Endothelial cell of umbilical vein (primary cell): Measurements from ENCODE around the gene FAS.

ENCODE experiments used
- EZH2 ChIP-seq: IDR thresholded peaks from 2 replicates; pipeline ENCODE4 v1.6.1; 2012; ENCODE audit warnings: borderline replicate concordance, low read depth, mild to moderate bottlenecking, moderate library complexity, low read length, inconsistent platforms; ENCODE audit not compliant: severe bottlenecking
- FOS ChIP-seq: IDR thresholded peaks from 2 replicates; pipeline ENCODE4 v1.6.1; 2011; ENCODE audit warnings: mild to moderate bottlenecking, low read length, moderate library complexity, borderline replicate concordance; ENCODE audit not compliant: insufficient read depth
- GATA2 ChIP-seq: IDR thresholded peaks from 2 replicates; pipeline ENCODE4 v1.7.0; 2011; ENCODE audit warnings: low read depth, mild to moderate bottlenecking, moderate library complexity, mixed read lengths, low read length; ENCODE audit not compliant: insufficient read length, insufficient read depth
- JUN ChIP-seq: IDR thresholded peaks from 2 replicates; pipeline ENCODE4 v1.6.1; 2011; ENCODE audit warnings: borderline replicate concordance, low read depth; ENCODE audit not compliant: insufficient read length, insufficient read depth
- MAX ChIP-seq: IDR thresholded peaks from 2 replicates; pipeline ENCODE4 v1.6.1; 2011; ENCODE audit not compliant: insufficient read depth, insufficient read length
- MYC ChIP-seq: IDR thresholded peaks from one replicate; pipeline ENCODE4 v1.6.1; 2011; ENCODE audit warnings: mild to moderate bottlenecking, low read depth, low read length
- POLR2A ChIP-seq: IDR thresholded peaks from 2 replicates; pipeline ENCODE4 v1.6.1; 2012; ENCODE audit warnings: low read depth, mild to moderate bottlenecking, control low read depth, low read length
- POLR2AphosphoS5 ChIP-seq: IDR thresholded peaks from 2 replicates; pipeline ENCODE4 v1.6.1; 2012; ENCODE audit warnings: low read depth, mild to moderate bottlenecking, control low read depth, low read length, moderate library complexity; ENCODE audit not compliant: insufficient read depth
- TF ChIP-seq, protein P1 (sequence below), 2 donors: IDR thresholded peaks; 1 replicate in 1 of 2; 2 replicates in 1 of 2; pipeline ENCODE4 v1.5.1; 2011; ENCODE audit warnings: low read length in 2 of 2, mild to moderate bottlenecking in 2 of 2, moderate library complexity in 2 of 2, control low read depth in 1 of 2, inconsistent platforms in 1 of 2, low read depth in 1 of 2; ENCODE audit not compliant: insufficient read depth in 1 of 2; ENCODE audit errors: extremely low read depth in 1 of 2

DNA sequence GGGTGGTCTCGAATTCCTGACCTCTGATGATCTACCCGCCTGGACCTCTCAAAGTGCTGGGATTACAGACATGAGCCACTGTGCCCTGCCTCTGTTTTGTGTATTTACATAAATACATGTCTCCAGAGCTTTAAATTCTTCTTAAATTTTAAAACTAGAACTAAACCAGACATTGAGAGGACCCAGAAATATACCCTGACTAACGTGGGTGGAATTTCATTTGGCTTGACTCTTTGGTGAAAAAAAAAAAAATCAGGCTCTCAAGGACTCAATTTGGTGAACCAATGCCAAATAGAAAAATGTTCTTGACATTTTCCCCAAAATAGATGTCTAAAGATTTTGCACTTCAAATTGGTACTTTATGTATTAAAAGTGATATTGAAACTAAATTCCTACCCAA, 16.6 kb upstream of the FAS start:
- TF ChIP-seq, protein P1, sequence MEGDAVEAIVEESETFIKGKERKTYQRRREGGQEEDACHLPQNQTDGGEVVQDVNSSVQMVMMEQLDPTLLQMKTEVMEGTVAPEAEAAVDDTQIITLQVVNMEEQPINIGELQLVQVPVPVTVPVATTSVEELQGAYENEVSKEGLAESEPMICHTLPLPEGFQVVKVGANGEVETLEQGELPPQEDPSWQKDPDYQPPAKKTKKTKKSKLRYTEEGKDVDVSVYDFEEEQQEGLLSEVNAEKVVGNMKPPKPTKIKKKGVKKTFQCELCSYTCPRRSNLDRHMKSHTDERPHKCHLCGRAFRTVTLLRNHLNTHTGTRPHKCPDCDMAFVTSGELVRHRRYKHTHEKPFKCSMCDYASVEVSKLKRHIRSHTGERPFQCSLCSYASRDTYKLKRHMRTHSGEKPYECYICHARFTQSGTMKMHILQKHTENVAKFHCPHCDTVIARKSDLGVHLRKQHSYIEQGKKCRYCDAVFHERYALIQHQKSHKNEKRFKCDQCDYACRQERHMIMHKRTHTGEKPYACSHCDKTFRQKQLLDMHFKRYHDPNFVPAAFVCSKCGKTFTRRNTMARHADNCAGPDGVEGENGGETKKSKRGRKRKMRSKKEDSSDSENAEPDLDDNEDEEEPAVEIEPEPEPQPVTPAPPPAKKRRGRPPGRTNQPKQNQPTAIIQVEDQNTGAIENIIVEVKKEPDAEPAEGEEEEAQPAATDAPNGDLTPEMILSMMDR (IDR thresholded peaks at IDR 0.05; ENCODE audit: extremely low read depth in 1 of 2, insufficient read depth in 1 of 2, low read depth in 1 of 2, low read length in 2 of 2) = no peak
- TF ChIP-seq POLR2A = no peak
- TF ChIP-seq POLR2AphosphoS5 = no peak
- TF ChIP-seq JUN = no peak
- TF ChIP-seq FOS = no peak
- TF ChIP-seq MYC = no peak
- no peak for TF ChIP-seq EZH2
- no peak for TF ChIP-seq MAX
- TF ChIP-seq GATA2 = no peak
